ENCODE measurements around the gene SMG7. TPM values are rescaled to one million over a fixed set of nuclear protein-coding genes. Genes with fewer than 3 reads are reported as not detected.
A peak's percentile ranks its signal among the peaks of the same experiment; 100 is the strongest.

Gene SMG7
- total RNA-seq, 3 donors from 2014 or later (not counting 1 experiment from before 2014, with no cell fraction given): 56.5 to 78.5 (median 75.6) TPM

DNA sequence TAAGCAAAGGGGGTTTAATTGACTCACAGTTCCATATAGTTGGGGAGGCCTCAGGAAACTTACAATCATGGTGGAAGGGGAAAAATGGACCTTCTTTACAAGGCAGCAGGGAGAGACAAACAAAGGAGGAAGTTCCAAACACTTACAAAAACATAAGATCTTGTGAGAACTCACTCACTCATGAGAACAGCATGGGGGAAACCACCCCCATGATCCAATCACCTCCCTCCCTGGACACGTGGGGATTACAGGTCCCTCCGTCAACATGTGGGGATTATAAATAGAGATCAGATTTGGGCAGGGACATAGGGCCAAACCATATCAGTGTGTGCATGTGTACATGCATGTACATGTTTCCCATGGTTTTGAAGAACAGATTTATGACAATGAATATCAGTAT lies 5.5 kb upstream of the SMG7 start:
- peaks cover 9% of the 10 kb centered on the region for H3K4me1 ChIP-seq (ENCODE audit: control insufficient read depth, insufficient read depth, low read length)
- no peaks in the 10 kb centered on the region for H3K36me3 ChIP-seq (ENCODE audit: control insufficient read depth, insufficient read depth, low read length)
- peaks cover 15 to 49% of the 10 kb centered on the region in 2 donors for H3K27me3 Mint-ChIP-seq (ENCODE audit: low read depth in 2 of 2)
- no CpG with 5 or more reads among the region's 2 CpGs for WGBS (ENCODE audit: insufficient coverage)
- ATAC-seq (no peak), DNase-seq (no peak)
- H3K27ac Mint-ChIP-seq: no peak overlapping the region
- peaks cover 2% of the 10 kb centered on the region for H3K27me3 ChIP-seq (ENCODE audit: control insufficient read depth, insufficient read depth, low read length)
- H3K27ac ChIP-seq (ENCODE audit: low read length): no peak overlapping the region
- no peaks in the 10 kb centered on the region for H3K9me3 Mint-ChIP-seq
- peaks cover 9 to 12% of the 10 kb centered on the region in 2 donors for H3K4me1 Mint-ChIP-seq
- intact Hi-C loops (cut with micrococcal nuclease): no loop called here
- H3K4me3 Mint-ChIP-seq: no peak overlapping the region
- no peaks in the 10 kb centered on the region for H3K36me3 Mint-ChIP-seq
- TF ChIP-seq, protein P1, sequence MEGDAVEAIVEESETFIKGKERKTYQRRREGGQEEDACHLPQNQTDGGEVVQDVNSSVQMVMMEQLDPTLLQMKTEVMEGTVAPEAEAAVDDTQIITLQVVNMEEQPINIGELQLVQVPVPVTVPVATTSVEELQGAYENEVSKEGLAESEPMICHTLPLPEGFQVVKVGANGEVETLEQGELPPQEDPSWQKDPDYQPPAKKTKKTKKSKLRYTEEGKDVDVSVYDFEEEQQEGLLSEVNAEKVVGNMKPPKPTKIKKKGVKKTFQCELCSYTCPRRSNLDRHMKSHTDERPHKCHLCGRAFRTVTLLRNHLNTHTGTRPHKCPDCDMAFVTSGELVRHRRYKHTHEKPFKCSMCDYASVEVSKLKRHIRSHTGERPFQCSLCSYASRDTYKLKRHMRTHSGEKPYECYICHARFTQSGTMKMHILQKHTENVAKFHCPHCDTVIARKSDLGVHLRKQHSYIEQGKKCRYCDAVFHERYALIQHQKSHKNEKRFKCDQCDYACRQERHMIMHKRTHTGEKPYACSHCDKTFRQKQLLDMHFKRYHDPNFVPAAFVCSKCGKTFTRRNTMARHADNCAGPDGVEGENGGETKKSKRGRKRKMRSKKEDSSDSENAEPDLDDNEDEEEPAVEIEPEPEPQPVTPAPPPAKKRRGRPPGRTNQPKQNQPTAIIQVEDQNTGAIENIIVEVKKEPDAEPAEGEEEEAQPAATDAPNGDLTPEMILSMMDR (IDR thresholded peaks at IDR 0.05): no peak
- H3K4me3 ChIP-seq (ENCODE audit: low read length): no peak overlapping the region
- H3K9me3 ChIP-seq (ENCODE audit: control insufficient read depth, insufficient read depth, low read length): no peaks in the 10 kb centered on the region

DNA sequence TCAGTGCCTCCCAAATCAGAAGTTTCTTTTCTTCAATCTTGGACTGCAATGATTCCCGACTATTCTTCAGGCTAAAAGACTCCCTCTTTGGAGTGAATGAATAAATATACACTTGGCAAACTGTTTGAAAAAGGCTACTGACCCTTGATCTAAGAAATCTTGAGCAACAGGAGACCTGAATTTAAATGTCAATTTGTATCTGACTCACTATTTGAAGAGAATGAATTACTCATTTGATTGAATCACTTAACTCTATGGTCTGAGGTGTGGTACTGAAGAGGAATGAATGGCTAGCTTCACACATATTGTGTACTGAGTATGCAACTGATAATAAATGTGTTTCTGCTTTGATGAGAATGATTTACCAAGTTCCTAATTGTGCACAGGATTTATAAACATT lies 4.6 kb upstream of the SMG7 start:
- H3K36me3 Mint-ChIP-seq: no peaks in the 10 kb centered on the region
- 88% methylated on average over 1 of the region's 1 CpG for WGBS (ENCODE audit: insufficient coverage)
- H3K27ac ChIP-seq (ENCODE audit: low read length): no peak overlapping the region
- TF ChIP-seq, protein P1 (IDR thresholded peaks at IDR 0.05): no peak
- DNase-seq: no peak
- H3K27me3 ChIP-seq (ENCODE audit: control insufficient read depth, insufficient read depth, low read length): peaks cover 2% of the 10 kb centered on the region
- H3K9me3 ChIP-seq (ENCODE audit: control insufficient read depth, insufficient read depth, low read length): no peaks in the 10 kb centered on the region
- no peak for ATAC-seq
- no peaks in the 10 kb centered on the region for H3K9me3 Mint-ChIP-seq
- H3K4me1 ChIP-seq (ENCODE audit: control insufficient read depth, insufficient read depth, low read length): peaks cover 9% of the 10 kb centered on the region
- peaks cover 9 to 19% of the 10 kb centered on the region in 2 donors for H3K4me1 Mint-ChIP-seq
- no peak overlapping the region for H3K27ac Mint-ChIP-seq
- peaks cover 12 to 40% of the 10 kb centered on the region in 2 donors for H3K27me3 Mint-ChIP-seq (ENCODE audit: low read depth in 2 of 2)
- intact Hi-C loops (cut with micrococcal nuclease): no loop called here
- no peak overlapping the region for H3K4me3 Mint-ChIP-seq
- no peaks in the 10 kb centered on the region for H3K36me3 ChIP-seq (ENCODE audit: control insufficient read depth, insufficient read depth, low read length)
- no peak overlapping the region for H3K4me3 ChIP-seq (ENCODE audit: low read length)

DNA sequence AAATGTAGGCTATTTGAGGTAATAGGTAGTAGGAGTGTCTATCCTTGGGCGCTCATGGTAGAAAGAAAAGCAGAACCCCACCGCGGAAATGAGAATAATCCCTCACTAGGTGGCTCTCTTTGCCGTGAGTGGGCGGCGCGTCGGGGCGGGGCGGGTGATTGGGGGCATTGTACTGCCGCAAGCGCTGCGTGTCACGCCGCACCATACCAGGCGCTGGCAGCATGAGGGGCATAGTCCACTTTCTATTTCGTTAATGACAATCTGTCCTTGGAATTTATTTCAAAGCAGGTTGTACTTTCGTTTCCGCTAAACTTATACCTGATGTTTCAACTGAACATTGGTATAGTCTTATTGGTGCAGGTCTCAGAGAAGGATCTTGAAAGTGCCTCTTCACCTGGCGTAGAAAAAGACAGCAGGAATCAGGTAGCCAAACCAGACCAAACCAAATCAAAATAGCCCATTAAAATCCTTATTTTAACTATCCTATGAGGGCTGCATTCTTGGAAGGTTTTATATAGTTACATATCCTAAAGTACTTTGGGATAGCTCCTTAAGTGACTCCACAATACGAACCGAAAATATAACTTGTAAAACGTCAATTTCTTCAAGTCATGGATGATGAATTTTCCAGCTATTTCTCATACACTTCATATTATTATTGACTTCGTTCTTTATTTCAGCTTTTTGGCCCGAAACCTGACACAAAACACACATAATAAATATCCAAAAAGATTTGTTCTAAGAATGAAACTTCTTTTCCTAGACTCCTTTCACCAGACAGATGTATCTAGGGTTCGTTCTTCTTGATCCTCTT lies 1.9 kb upstream of the SMG7 start:
- H3K4me3 ChIP-seq (ENCODE audit: low read length): peak overlapping the region; percentile 80
- peak overlapping the region; percentile 97 for H3K27ac ChIP-seq (ENCODE audit: low read length)
- intact Hi-C loops (cut with micrococcal nuclease): loop anchor here (1.0 to 10.0 kb wide), 6 partner anchors 42 to 918 kb away; partner anchors contain the start of genes ARPC5 and DHX9
- Mint-ChIP-seq H3K4me1 (peaks cover 23 to 35% of the 10 kb centered on the region in 2 donors), H3K27me3 (ENCODE audit: low read depth in 2 of 2) (peaks cover 4 to 13% of the 10 kb centered on the region in 2 donors), H3K27ac (peak overlapping the region; percentile 98 to 99), H3K4me3 (peak overlapping the region; percentile 98), H3K9me3 (no peaks in the 10 kb centered on the region), H3K36me3 (no peaks in the 10 kb centered on the region)
- peaks cover 1% of the 10 kb centered on the region for H3K27me3 ChIP-seq (ENCODE audit: control insufficient read depth, insufficient read depth, low read length)
- no peaks in the 10 kb centered on the region for H3K36me3 ChIP-seq (ENCODE audit: control insufficient read depth, insufficient read depth, low read length)
- H3K9me3 ChIP-seq (ENCODE audit: control insufficient read depth, insufficient read depth, low read length): no peaks in the 10 kb centered on the region
- ATAC-seq (peak; percentile 53 to 73 (median 60)), DNase-seq (peak; percentile 83 to 94)
- WGBS (ENCODE audit: insufficient coverage): under 1% methylated on average over 25 of the region's 26 CpGs
- peaks cover 16% of the 10 kb centered on the region for H3K4me1 ChIP-seq (ENCODE audit: control insufficient read depth, insufficient read depth, low read length)
- TF ChIP-seq, protein P1 (IDR thresholded peaks at IDR 0.05): peak; percentile 60
